Spleen (tissue), 7 donors: ENCODE data around the gene CDYL2.

ENCODE experiments used
- POLR2A ChIP-seq, 3 donors: fragments of 450-650 bp; IDR thresholded peaks; one replicate each; pipeline ENCODE4 v1.5.1; 2017; ENCODE audit warnings: antibody characterized with exemption in 3 of 3, mild to moderate bottlenecking in 1 of 3
- POLR2AphosphoS5 ChIP-seq, 3 donors: sonication (generic); formaldehyde crosslinking; IDR thresholded peaks; one replicate each; pipeline ENCODE4 v1.5.1; 2017; ENCODE audit warnings: antibody characterized with exemption in 3 of 3
- TF ChIP-seq, protein P1 (sequence below), 11 experiments: fragments of 200-600 bp in 7 of 11; fragments of 450-650 bp in 4 of 11; sonication (generic) in 4 of 11; IDR thresholded peaks in 8 of 11; conservative IDR thresholded peaks in 3 of 11; 1 replicate in 7 of 11; 2 replicates in 4 of 11; pipeline versions ENCODE4 v1.4.0 to v1.8.0; 2016 to 2021; ENCODE audit warnings: antibody characterized with exemption in 11 of 11, inconsistent platforms in 4 of 11, mild to moderate bottlenecking in 1 of 11
- donor health status: DM: no; HTN: no; CAD: no; lungs with moderate emphysema.
- donor health status: DM: no; HTN: no; CAD: no.
- donor health status: DM: no; HTN: no; CAD: no.

DNA sequence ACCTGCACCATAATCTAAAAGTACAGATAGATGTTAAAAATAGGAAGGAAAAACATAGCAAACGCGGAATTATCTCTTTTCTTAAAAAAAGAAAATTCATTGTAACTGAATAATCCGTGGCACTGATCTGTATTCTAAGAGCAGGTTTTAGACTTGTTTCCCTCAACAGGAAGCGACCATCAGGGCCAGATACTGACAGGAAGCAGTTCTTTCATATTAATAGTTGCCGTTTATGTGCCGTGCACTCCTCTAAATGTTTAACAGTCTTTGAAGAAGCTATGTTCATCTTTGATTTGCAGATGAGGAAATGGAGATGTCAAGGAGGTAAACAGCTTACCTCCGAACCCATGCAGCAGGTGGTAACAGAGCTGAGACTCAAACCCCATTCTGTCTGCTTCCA, 240.0 kb downstream of the CDYL2 start:
- TF ChIP-seq, protein P1, sequence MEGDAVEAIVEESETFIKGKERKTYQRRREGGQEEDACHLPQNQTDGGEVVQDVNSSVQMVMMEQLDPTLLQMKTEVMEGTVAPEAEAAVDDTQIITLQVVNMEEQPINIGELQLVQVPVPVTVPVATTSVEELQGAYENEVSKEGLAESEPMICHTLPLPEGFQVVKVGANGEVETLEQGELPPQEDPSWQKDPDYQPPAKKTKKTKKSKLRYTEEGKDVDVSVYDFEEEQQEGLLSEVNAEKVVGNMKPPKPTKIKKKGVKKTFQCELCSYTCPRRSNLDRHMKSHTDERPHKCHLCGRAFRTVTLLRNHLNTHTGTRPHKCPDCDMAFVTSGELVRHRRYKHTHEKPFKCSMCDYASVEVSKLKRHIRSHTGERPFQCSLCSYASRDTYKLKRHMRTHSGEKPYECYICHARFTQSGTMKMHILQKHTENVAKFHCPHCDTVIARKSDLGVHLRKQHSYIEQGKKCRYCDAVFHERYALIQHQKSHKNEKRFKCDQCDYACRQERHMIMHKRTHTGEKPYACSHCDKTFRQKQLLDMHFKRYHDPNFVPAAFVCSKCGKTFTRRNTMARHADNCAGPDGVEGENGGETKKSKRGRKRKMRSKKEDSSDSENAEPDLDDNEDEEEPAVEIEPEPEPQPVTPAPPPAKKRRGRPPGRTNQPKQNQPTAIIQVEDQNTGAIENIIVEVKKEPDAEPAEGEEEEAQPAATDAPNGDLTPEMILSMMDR (IDR thresholded peaks at IDR 0.05 in 8 of 11, conservative IDR thresholded peaks at IDR 0.05 in 3 of 11), result no peak
- no peak for TF ChIP-seq POLR2A (IDR thresholded peaks at IDR 0.05)
- no peak for TF ChIP-seq POLR2AphosphoS5 (IDR thresholded peaks at IDR 0.05)
